ENCODE results near the gene MBP. TPM values are rescaled to one million over a fixed set of nuclear protein-coding genes. Genes with fewer than 3 reads are reported as not detected.

MBP gene
- total RNA-seq, 4 donors from 2014 or later = 23.2 to 34.7 (median 28.2) TPM

DNA sequence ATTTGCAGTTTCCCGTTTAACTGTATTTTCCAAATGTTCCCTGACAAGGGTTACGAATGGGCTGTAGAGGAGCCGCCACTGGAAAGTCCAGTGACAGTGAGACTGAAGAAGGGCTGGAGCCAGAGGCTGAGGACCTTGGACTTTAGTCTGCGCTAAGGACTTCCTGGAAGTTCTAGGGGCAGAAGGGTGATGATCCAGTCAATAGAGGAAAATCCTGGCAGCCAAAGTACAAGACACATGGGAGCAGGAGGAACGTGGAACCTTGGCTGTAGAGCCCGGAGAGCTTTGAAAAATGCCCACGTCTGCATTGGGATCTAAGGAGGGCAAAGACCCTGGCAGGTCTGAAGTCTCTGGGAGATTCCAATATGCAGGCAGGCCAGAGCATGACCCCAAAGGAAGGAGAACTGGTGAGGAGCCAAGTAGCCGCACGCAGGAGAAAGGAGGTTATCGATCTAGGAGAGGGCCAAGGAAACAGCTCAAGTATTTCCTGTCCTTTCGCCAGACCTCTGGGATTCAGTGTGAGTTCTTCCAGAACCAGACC lies 28.5 kb downstream of the MBP start:
- Histone ChIP-seq H3K27me3 (no peaks in the 10 kb centered on the region), H3K9me3 (no peaks in the 10 kb centered on the region), H3K36me3 (no peaks in the 10 kb centered on the region), H3K4me3 (no peak overlapping the region), H3K4me1 (peaks cover 0 to 81% (median 25%) of the 10 kb centered on the region in 3 donors), H3K27ac (peak overlapping the region in 3 of 4 donors; percentile 58 to 83 (median 79))
- 60 to 81% methylated on average over 9 to 11 of the region's 11 CpGs for WGBS, 2 donors (ENCODE audit: low coverage in 1 of 2)
- TF ChIP-seq POLR2AphosphoS5 (IDR thresholded peaks at IDR 0.05) (no peak), POLR2A (IDR thresholded peaks at IDR 0.05) (no peak), EP300 (IDR thresholded peaks at IDR 0.05) (no peak)
- TF ChIP-seq, protein P1, sequence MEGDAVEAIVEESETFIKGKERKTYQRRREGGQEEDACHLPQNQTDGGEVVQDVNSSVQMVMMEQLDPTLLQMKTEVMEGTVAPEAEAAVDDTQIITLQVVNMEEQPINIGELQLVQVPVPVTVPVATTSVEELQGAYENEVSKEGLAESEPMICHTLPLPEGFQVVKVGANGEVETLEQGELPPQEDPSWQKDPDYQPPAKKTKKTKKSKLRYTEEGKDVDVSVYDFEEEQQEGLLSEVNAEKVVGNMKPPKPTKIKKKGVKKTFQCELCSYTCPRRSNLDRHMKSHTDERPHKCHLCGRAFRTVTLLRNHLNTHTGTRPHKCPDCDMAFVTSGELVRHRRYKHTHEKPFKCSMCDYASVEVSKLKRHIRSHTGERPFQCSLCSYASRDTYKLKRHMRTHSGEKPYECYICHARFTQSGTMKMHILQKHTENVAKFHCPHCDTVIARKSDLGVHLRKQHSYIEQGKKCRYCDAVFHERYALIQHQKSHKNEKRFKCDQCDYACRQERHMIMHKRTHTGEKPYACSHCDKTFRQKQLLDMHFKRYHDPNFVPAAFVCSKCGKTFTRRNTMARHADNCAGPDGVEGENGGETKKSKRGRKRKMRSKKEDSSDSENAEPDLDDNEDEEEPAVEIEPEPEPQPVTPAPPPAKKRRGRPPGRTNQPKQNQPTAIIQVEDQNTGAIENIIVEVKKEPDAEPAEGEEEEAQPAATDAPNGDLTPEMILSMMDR (IDR thresholded peaks at IDR 0.05) = no peak
- no peak for ATAC-seq

GRCh38 chr18:77103187-77103850 lies 29.3 kb downstream of the MBP start:
- 59 to 65% methylated on average over 8 to 12 of the region's 14 CpGs for WGBS, 2 donors (ENCODE audit: low coverage in 1 of 2)
- H3K4me1 ChIP-seq = peaks cover 0 to 81% (median 18%) of the 10 kb centered on the region in 3 donors
- no peak for TF ChIP-seq POLR2A (IDR thresholded peaks at IDR 0.05)
- TF ChIP-seq, protein P1 (IDR thresholded peaks at IDR 0.05) = no peak
- no peak for TF ChIP-seq EP300 (IDR thresholded peaks at IDR 0.05)
- TF ChIP-seq POLR2AphosphoS5 (IDR thresholded peaks at IDR 0.05) = no peak
- H3K36me3 ChIP-seq = no peaks in the 10 kb centered on the region
- no peaks in the 10 kb centered on the region for H3K27me3 ChIP-seq
- H3K4me3 ChIP-seq = no peak overlapping the region
- ATAC-seq = peak; percentile 35
- peak overlapping the region in 3 of 4 donors; percentile 79 to 83 (median 79) for H3K27ac ChIP-seq
- no peaks in the 10 kb centered on the region for H3K9me3 ChIP-seq

GRCh38 chr18:77102259-77103040 lies 30.1 kb downstream of the MBP start:
- TF ChIP-seq POLR2AphosphoS5 (IDR thresholded peaks at IDR 0.05) = peak; percentile 8
- TF ChIP-seq POLR2A (IDR thresholded peaks at IDR 0.05) = no peak
- Histone ChIP-seq H3K4me1 (peaks cover 0 to 81% (median 17%) of the 10 kb centered on the region in 3 donors), H3K27me3 (no peaks in the 10 kb centered on the region), H3K27ac (peak overlapping the region; percentile 62 to 83 (median 79)), H3K36me3 (no peaks in the 10 kb centered on the region), H3K4me3 (no peak overlapping the region), H3K9me3 (no peaks in the 10 kb centered on the region)
- ATAC-seq = no peak
- 33 to 37% methylated on average over 3 of the region's 3 CpGs for WGBS, 2 donors (ENCODE audit: low coverage in 1 of 2)

DNA sequence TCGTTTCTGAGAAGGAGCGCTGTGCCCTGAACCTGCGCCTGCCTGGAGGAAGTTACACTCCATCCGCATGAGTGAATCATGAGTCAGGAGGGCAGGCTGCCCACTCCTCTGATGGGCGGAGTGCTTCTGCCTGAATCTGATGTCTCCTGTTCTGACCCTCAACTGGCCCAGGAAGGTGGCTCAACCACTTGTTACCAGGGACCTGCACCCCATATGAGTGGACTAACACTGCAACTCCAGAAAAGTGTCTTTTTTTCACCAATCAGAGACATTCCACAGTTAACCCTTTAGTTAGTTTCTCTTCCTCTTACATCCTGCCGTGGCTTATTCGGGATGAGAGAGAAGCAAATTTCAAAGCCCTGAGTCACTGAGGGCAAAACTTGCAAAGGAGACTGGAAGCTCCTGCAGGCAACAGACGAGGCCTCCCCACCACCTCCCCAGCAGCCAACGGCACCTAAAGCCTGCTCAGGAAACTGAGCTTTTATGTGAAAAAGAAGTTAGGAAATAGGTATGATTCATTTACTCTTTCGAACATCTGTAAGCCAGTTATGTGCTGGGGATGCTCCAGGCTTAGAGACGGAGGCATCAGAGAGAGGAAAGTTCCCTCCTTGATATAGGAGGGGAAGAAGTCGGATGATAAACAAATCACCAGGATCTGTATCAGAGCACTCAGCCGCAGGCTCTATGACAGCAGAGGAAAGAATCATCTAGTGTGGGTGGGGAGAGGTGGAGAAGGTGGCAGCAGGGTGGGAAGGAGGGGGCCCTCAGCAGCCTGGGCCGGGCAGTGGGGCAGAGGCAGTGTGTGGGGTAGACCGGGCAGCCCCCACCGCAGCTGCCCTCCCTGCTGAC lies 30.9 kb downstream of the MBP start:
- peak; percentile 85 for ATAC-seq
- peaks cover 0 to 81% (median 12%) of the 10 kb centered on the region in 3 donors for H3K4me1 ChIP-seq
- no peaks in the 10 kb centered on the region for H3K27me3 ChIP-seq
- no peaks in the 10 kb centered on the region for H3K9me3 ChIP-seq
- H3K27ac ChIP-seq = peak overlapping the region; percentile 62 to 83 (median 79)
- TF ChIP-seq POLR2AphosphoS5 (IDR thresholded peaks at IDR 0.05) = peak; percentile 77
- TF ChIP-seq POLR2A (IDR thresholded peaks at IDR 0.05) = no peak
- no peak overlapping the region for H3K4me3 ChIP-seq
- 21 to 25% methylated on average over 5 to 12 of the region's 16 CpGs for WGBS, 2 donors (ENCODE audit: low coverage in 1 of 2)
- H3K36me3 ChIP-seq = no peaks in the 10 kb centered on the region

DNA sequence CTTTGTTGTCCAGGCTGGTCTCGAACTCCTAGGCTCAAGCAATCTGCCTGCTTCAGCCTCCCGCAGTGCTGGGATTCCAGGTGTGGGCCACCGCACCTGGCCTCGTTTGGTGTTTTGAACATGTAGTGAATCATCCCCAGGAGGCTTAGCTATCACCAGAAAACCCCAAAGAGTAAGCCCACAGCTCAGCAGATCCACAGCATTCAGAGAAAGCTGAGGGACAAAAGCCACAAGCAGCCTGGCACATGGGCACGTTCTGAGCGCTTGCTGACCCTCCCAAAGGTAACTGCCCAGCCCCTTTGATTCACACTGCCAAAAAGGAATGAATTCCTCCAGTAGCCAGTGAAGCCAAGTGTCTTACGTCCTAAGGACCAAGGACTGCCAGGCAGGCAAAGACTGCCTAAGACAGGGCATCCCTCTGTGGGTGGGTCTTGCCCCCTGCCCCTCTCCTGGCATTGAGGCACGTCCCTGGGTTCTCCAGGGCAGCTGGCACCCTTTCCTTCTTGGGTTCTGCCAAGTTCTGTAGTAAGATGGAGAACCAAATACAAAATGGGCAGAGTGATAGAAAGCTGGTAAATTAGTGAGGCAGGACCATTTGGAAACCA lies 31.7 kb downstream of the MBP start:
- TF ChIP-seq EP300 (IDR thresholded peaks at IDR 0.05) (no peak), POLR2A (IDR thresholded peaks at IDR 0.05) (no peak), POLR2AphosphoS5 (IDR thresholded peaks at IDR 0.05) (no peak)
- TF ChIP-seq, protein P1 (IDR thresholded peaks at IDR 0.05) = no peak
- peaks cover 0 to 83% (median 12%) of the 10 kb centered on the region in 3 donors for H3K4me1 ChIP-seq
- no peak for ATAC-seq

More for the DNA sequence above, 31.7 kb downstream of the MBP start:
- Histone ChIP-seq H3K4me3 (no peak overlapping the region), H3K27ac (peak overlapping the region in 3 of 4 donors; percentile 79 to 83 (median 79)), H3K36me3 (no peaks in the 10 kb centered on the region), H3K27me3 (no peaks in the 10 kb centered on the region), H3K9me3 (no peaks in the 10 kb centered on the region)
- 40% methylated on average over 1 of the region's 8 CpGs; no CpG with 5 or more reads in 1 of the 2 donors for WGBS, 2 donors (ENCODE audit: low coverage in 1 of 2)
